ENCODE data around the gene GLTPD2.
A peak's percentile ranks its signal among the peaks of the same experiment; 100 is the strongest.
"Not testable (repeated sequence)": the region's sequence is repeated elsewhere in the genome, so short reads cannot be mapped to it uniquely, and the experiment has no call there.

GLTPD2 gene

GRCh38 chr17:4811471-4811870 lies 22.7 kb downstream of the GLTPD2 start:
- DNase-seq, result no peak

- DNase-seq, result no peak
Observed at GRCh38 chr17:4812690-4813089, 23.9 kb downstream of the GLTPD2 start.

GRCh38 chr17:4815043-4815675 lies 26.4 kb downstream of the GLTPD2 start:
- DNase-seq, result no peak

- DNase-seq, result no peak
Observed at GRCh38 chr17:4816826-4817225, 28.1 kb downstream of the GLTPD2 start.

GRCh38 chr17:4818276-4818675 lies 29.5 kb downstream of the GLTPD2 start:
- no peak for DNase-seq

GRCh38 chr17:4822835-4823234 lies 34.1 kb downstream of the GLTPD2 start:
- DNase-seq, result no peak

GRCh38 chr17:4823373-4824089 lies 34.8 kb downstream of the GLTPD2 start:
- no peak for DNase-seq

GRCh38 chr17:4827399-4827798 lies 38.6 kb downstream of the GLTPD2 start:
- DNase-seq, result no peak

- not testable (repeated sequence) for DNase-seq
Observed at GRCh38 chr17:4832829-4833177, 44.0 kb downstream of the GLTPD2 start.

GRCh38 chr17:4833178-4833940 lies 44.6 kb downstream of the GLTPD2 start, which contains the start of gene MINK1:
TSS of gene MINK1 (plus strand) at chr17:4833340. CDS start at chr17:4833584, 244 bp downstream.
- DNase-seq, result peak; percentile 51

- no peak for DNase-seq
Observed at GRCh38 chr17:4833941-4834680, 45.3 kb downstream of the GLTPD2 start.

- no peak for DNase-seq
Observed at GRCh38 chr17:4834681-4835020, 45.9 kb downstream of the GLTPD2 start.

- no peak for DNase-seq
Observed at GRCh38 chr17:4836221-4836620, 47.5 kb downstream of the GLTPD2 start.

- DNase-seq, result no peak
Observed at GRCh38 chr17:4837471-4838308, 48.9 kb downstream of the GLTPD2 start.

GRCh38 chr17:4838309-4838785 lies 49.6 kb downstream of the GLTPD2 start:
- no peak for DNase-seq

- no peak for DNase-seq
Observed at GRCh38 chr17:4839221-4839620, 50.5 kb downstream of the GLTPD2 start.
